Islet of Langerhans (tissue), 1 donor: ENCODE measurements around the gene ZNF480.
"Not testable (repeated sequence)": the region's sequence is repeated elsewhere in the genome, so short reads cannot be mapped to it uniquely, and the experiment has no call there.

Experiments used
- FAIRE-seq: peaks from one replicate; lab custom pipeline; 2011; peaks lifted over from hg19 to GRCh38; lab: Jason Lieb, UNC

ZNF480 gene

DNA sequence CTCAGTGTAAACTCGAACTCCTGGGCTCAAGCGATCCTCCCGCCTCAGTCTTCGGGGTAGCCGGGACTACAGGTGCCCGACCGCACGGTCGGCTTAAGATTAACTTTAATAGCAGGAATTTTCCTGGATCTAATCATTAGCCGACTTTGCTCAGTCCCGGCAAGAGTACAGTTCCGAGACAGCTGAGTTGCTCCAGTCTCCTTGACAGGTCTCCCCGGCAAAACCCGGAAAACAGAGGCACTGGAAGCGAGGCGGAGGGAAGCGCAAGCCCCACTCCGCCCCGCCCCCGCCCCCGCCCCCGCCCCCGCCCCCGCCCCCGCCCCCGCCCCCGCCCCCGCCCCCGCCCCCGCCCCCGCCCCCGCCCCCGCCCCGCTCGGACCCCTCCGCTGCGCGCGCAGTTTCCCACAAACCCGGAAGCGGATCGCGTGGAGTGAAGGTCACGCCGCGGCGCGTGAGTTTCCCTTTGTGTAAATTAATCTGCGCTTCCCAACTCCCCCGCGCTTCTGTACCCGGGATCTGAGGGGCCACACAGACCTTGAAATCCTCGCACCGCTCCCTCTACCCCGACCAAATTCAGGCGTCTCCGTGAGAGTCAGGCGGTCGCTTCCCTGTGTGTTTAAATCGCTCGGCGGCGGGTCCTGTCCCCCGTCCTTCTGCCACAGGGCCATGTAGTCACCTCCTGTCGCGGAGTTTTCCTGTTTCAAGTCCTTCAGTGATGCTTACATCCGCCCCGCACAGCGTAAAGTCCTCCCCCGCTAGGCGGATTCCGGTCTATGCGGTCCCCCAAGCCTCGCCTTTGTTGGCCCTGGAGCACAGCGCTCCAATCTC lies at the start of gene ZNF480:
Gene ZNF480, plus strand, starts transcription at position 397 of the 828 bp plus-strand sequence. CDS start 3,244 bp downstream, outside the sequence.
- no peak for FAIRE-seq

DNA sequence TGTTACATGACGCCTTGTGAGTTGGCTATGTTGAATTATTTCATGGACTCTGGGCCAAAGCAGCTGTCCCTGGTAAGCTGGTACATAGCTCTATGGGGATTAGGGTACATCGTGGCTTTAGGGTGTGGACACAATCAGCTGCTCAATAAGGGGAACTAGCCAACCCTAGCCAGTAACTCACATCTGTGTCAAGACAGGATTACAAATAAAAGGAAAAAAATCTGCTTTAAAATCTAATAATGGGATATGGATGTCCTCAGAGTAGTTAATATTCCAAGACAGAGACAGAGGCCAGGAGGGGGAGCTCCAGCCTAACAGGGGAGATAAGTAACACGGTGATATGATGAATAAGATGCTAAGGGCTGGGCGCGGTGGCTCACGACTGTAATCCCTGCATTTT lies 48.7 kb upstream of the ZNF480 start:
- FAIRE-seq: no peak

GRCh38 chr19:52258426-52258825 lies 38.5 kb upstream of the ZNF480 start:
- no peak for FAIRE-seq

DNA sequence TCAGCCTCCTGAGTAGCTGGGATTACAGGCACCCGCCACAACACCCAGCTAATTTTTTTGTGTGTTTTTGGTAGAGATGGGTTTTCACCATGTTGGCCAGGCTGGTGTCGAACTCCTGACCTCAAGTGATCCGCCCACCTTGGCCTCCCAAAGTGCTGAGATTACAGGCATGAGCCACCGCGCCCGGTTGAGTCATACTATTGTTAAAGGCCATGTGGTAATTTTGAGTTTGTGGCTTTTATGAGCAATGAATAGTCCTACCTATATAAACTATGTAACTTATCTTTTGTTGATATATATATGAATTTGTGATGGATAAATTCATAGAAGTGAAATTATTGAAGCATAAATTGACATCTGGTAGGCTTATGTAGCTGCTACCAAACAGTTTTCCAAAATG lies 31.4 kb upstream of the ZNF480 start:
- not testable (repeated sequence) for FAIRE-seq

DNA sequence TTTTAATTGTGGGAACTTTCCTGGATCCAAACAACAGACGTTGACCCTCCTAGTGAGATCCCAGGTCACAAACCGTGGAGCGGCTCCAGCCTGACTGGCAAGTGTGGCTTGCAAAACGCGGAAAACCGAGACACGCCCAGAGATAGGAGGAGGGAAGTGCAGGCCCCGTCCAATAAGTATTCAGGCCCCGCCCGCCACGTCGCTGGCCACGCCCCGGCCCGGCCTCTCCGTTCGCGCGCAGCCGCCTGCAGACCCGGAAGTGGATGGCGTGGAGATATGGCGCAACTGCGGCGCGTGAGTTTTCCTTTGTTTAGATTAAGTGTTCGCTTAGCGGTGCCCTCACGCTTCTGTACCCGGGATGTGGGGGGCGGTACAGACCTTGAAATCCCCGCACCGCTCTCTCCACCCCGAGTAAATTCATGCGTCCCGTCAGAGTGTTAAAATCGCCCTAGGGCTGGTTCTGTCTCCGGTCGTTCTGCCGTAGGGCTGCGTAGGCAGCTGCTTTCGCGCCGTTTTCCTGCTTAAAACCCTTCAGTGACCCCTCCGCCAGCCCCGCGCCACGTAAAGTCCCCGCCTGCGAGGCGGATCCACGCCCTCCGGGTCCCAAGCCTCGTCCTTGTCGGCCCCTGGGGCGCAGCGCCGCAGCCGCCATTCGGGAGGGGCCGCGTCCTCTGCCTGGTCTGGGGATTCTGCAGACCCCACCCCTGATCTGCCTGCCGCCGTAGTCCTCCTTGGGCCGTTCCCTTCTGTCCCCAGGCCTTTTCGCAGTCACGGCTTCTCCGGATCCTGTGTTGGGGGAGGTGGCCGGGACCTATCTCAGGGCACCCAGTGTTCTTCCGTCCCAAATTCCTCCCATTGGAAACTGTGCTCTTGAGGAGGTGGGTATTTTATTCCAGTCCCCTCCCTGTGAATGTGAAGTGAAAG lies 27.4 kb upstream of the ZNF480 start, which contains the start of gene ZNF766:
Gene ZNF766, plus strand, starts transcription at position 250 of the 924 bp plus-strand sequence. Its CDS starts 27 bp downstream, at position 277.
- FAIRE-seq: peak; percentile 75

DNA sequence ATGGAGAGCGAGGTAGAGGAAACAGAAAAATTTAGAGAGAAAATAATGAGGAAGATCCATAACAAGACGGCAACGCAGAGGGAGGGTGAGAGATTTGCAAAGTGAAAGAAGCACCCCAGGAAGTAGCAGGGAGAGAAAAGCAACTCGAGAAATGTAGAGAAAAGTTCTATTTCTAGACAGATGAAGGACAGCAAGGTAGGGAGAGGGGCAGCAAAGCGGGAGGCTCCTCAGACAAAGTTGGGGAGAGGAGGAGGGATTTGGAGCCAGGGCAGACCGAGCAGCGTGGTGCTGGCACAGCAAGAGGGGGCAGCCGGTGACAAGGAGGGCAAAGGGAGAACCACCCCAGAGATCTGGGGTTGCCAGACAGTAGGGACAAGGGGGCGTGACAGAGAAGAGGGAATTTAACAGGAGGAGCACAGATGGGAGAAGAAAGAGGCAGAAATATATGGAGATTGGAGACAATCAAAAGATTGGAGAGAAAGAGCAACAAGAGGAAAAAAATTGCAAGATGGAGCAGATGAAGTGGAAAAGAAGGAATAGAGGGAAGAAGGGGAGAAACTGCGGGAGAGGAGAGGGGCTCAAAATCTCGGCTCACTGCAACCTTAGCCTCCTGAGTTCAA lies 26.6 kb upstream of the ZNF480 start:
- FAIRE-seq: no peak

- FAIRE-seq: no peak
Observed at GRCh38 chr19:52273301-52273700, 23.7 kb upstream of the ZNF480 start.

GRCh38 chr19:52274191-52274590 lies 22.8 kb upstream of the ZNF480 start:
- no peak for FAIRE-seq

DNA sequence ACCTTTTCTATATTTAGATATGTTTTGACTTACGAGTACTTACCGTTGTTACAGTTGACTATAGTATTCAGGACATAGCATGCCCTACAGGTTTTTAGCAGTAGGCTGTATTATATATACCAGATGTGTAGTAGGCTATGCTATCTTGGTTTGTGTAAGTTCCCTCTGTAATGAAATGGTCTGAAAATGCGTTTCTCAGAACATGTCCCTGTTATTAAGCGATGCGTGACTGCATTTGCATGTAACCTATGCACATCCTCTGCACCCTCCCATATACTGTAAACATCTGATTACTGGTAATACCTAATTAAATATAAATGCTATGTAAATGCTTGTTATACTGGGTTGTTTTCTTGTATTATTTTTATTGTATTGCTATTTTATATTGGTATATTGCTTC lies 21.0 kb upstream of the ZNF480 start:
- no peak for FAIRE-seq

- no peak for FAIRE-seq
Observed at GRCh38 chr19:52277471-52277870, 19.5 kb upstream of the ZNF480 start.

GRCh38 chr19:52286256-52286655 lies 10.7 kb upstream of the ZNF480 start:
- FAIRE-seq: no peak

GRCh38 chr19:52291781-52292180 lies 5.2 kb upstream of the ZNF480 start:
- FAIRE-seq: no peak

- not testable (repeated sequence) for FAIRE-seq
Observed at GRCh38 chr19:52292946-52293345, 4.0 kb upstream of the ZNF480 start.

DNA sequence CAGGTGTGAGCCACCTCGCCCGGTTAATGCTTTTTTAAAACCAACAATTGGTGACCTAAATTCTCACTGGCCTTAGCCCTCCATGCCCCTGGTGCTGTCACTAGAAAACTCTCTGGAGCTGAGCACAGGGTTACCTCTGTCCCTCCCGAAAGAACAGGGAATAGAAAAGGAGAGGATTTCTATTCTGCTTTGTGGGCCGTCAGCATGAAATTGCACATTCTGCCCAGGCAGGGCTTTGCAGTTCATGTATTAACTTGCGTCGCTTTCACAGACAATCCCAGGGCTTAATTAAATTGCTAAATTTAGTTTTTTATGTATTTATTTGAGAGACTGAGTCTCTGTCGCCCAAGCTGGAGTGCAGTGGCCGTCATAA lies 583 bp upstream of the ZNF480 start:
- no peak for FAIRE-seq

- FAIRE-seq: no peak
Observed at GRCh38 chr19:52297601-52298364, 814 bp downstream of the ZNF480 start.

GRCh38 chr19:52307275-52307674 lies 10.3 kb downstream of the ZNF480 start:
- FAIRE-seq: no peak

- no peak for FAIRE-seq
Observed at GRCh38 chr19:52322429-52322828, 25.5 kb downstream of the ZNF480 start.

- FAIRE-seq: no peak
Observed at GRCh38 chr19:52331757-52332156, 34.8 kb downstream of the ZNF480 start.

DNA sequence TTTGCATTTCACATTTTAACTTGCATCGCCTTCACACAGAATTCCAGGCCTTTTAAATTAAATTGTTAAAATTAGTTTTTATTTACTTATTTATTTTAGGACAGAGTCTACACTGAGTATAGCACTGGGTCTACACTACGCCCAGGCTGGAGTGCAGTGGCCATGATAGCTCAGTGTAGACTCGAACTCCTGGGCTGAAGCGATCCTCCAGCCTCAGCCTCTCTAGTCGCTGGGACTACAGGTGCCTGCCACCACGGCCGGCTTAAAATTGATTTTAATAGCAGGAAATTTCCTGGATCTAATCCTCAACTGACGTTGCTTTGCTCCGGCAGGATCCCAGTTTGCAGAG lies 38.8 kb downstream of the ZNF480 start:
- FAIRE-seq: no peak

GRCh38 chr19:52336117-52336790 lies 39.3 kb downstream of the ZNF480 start, which contains the start of gene ZNF610:
TSS of gene ZNF610 (plus strand) at chr19:52336243. CDS start at chr19:52349173, 12,930 bp downstream.
- no peak for FAIRE-seq

DNA sequence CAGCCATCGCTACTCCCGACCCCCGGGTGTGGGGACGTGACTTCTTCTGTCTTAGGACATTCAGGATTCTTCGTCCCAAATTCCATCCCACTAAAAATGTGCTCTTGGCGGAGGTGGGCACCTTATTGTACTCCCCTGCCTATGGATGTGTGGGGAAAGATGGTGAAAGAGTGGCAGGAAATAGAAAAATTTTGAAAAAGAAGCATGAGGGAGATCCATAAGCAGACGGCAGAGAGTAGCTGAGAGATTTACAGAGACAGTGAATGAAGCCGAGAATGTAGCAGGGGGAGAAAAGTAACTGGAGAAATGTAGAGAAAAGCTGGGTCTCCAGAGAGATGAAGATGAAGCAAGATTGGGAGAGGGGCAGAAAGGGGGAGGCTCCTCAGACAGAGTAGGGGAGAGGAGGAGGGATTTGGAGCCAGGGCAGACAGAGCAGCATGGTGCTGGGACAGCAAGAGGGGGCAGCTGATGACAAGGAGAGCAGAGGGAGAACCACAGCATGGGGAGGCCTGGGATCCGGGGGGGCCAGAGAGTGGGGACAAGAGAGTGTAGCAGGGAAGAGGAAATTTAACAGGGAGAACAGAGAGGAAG lies 39.9 kb downstream of the ZNF480 start:
- no peak for FAIRE-seq
